Astrocyte (in vitro differentiated cells and primary cell): Measurements from ENCODE around the gene UBAC1. TPM values are rescaled to one million over a fixed set of nuclear protein-coding genes. Genes with fewer than 3 reads are reported as not detected.

ENCODE experiments used
- DNase-seq: peaks from one replicate; pipeline ENCODE4 v3.0.0-alpha.2; 2010; ENCODE audit warnings: low read depth
- FAIRE-seq: peaks from 2 replicates; lab custom pipeline; 2011; peaks lifted over from hg19 to GRCh38; lab: Jason Lieb, UNC
- H2AFZ ChIP-seq: 2 replicates; pipeline ENCODE4 v1.6.0; 2012; ENCODE audit warnings: low read depth, low read length, inconsistent platforms
- H3K27ac ChIP-seq: 2 replicates; pipeline ENCODE4 v1.5.1; 2011; ENCODE audit warnings: low read depth, low read length, inconsistent platforms
- H3K27me3 ChIP-seq: 2 replicates; pipeline ENCODE4 v1.6.0; 2011; ENCODE audit warnings: low read length, inconsistent platforms; ENCODE audit not compliant: insufficient read depth
- H3K36me3 ChIP-seq: 2 replicates; pipeline ENCODE4 v1.5.1; 2011; ENCODE audit warnings: low read length, inconsistent platforms; ENCODE audit not compliant: insufficient read depth
- H3K4me1 ChIP-seq: 2 replicates; pipeline ENCODE4 v1.5.1; 2011; ENCODE audit warnings: low read length, inconsistent platforms; ENCODE audit not compliant: insufficient read depth
- H3K4me2 ChIP-seq: 2 replicates; pipeline ENCODE4 v1.6.0; 2012; ENCODE audit warnings: low read length, inconsistent platforms
- H3K4me3 ChIP-seq: 2 replicates; pipeline ENCODE4 v1.5.1; 2011; ENCODE audit warnings: low read depth, mild to moderate bottlenecking, low read length, inconsistent platforms; ENCODE audit not compliant: insufficient read depth
- H3K79me2 ChIP-seq: 2 replicates; pipeline ENCODE4 v1.6.0; 2012; ENCODE audit warnings: mild to moderate bottlenecking, low read length, inconsistent platforms; ENCODE audit not compliant: insufficient read depth
- H3K9ac ChIP-seq: 2 replicates; pipeline ENCODE4 v1.6.0; 2012; ENCODE audit warnings: mild to moderate bottlenecking, low read length, inconsistent platforms
- H3K9me3 ChIP-seq: 2 replicates; pipeline ENCODE4 v1.5.1; 2012; ENCODE audit warnings: low read depth, mild to moderate bottlenecking, low read length, inconsistent platforms; ENCODE audit not compliant: insufficient read depth
- H4K20me1 ChIP-seq: 2 replicates; pipeline ENCODE4 v1.6.0; 2012; ENCODE audit warnings: low read length, inconsistent platforms; ENCODE audit not compliant: insufficient read depth
- H3K27ac Mint-ChIP-seq: one replicate; pipeline ENCODE4 v1.8.0; 2021; ENCODE audit warnings: mild to moderate bottlenecking, mixed read lengths; ENCODE audit not compliant: unreplicated experiment
- H3K27me3 Mint-ChIP-seq: one replicate; pipeline ENCODE4 v1.8.0; 2021; ENCODE audit warnings: low read depth, mixed read lengths; ENCODE audit not compliant: unreplicated experiment
- H3K36me3 Mint-ChIP-seq: one replicate; pipeline ENCODE4 v1.8.0; 2021; ENCODE audit warnings: low read depth, mixed read lengths; ENCODE audit not compliant: unreplicated experiment
- H3K4me1 Mint-ChIP-seq: one replicate; pipeline ENCODE4 v1.8.0; 2021; ENCODE audit warnings: low read depth, mixed read lengths; ENCODE audit not compliant: unreplicated experiment
- H3K4me3 Mint-ChIP-seq: one replicate; pipeline ENCODE4 v1.8.0; 2021; ENCODE audit warnings: mild to moderate bottlenecking, moderate library complexity, mixed read lengths; ENCODE audit not compliant: unreplicated experiment
- H3K9me3 Mint-ChIP-seq: one replicate; pipeline ENCODE4 v1.8.0; 2021; ENCODE audit warnings: mild to moderate bottlenecking, mixed read lengths; ENCODE audit not compliant: unreplicated experiment
- CTCF ChIP-seq: IDR thresholded peaks from 2 replicates; pipeline ENCODE4 v1.5.1; 2011; ENCODE audit warnings: low read depth, mild to moderate bottlenecking, inconsistent platforms, low read length, moderate library complexity; ENCODE audit not compliant: insufficient read depth
- EZH2 ChIP-seq: IDR thresholded peaks from 2 replicates; pipeline ENCODE4 v1.6.1; 2012; ENCODE audit warnings: mild to moderate bottlenecking, low read length, inconsistent platforms; ENCODE audit not compliant: insufficient read depth
- total RNA-seq: library from RNA; stranded (reverse); gene quantifications from 2 replicates; pipeline ENCODE4 v1.2.1, GENCODE V29; 2021

Gene UBAC1
- total RNA-seq, 1 donor from 2014 or later: 31.8 TPM

GRCh38 chr9:135926402-135927194, 34.6 kb downstream of the UBAC1 start:
- Histone ChIP-seq H3K4me2 (peak overlapping the region; percentile 58), H4K20me1 (peaks cover 17% of the 10 kb centered on the region), H2AFZ (no peak overlapping the region), H3K4me1 (peaks cover 16% of the 10 kb centered on the region), H3K4me3 (no peak overlapping the region), H3K27ac (no peak overlapping the region), H3K27me3 (no peaks in the 10 kb centered on the region), H3K9me3 (no peaks in the 10 kb centered on the region), H3K36me3 (no peaks in the 10 kb centered on the region), H3K79me2 (no peaks in the 10 kb centered on the region), H3K9ac (peak overlapping the region; percentile 18)
- DNase-seq (peak; percentile 82), FAIRE-seq (peak; percentile 5)
- H3K36me3 Mint-ChIP-seq: peaks cover 7% of the 10 kb centered on the region
- no peak overlapping the region for H3K27ac Mint-ChIP-seq
- H3K9me3 Mint-ChIP-seq: no peaks in the 10 kb centered on the region
- no peak for TF ChIP-seq CTCF
- no peak for TF ChIP-seq EZH2
- peaks cover 5% of the 10 kb centered on the region for H3K27me3 Mint-ChIP-seq
- H3K4me3 Mint-ChIP-seq: no peak overlapping the region
- H3K4me1 Mint-ChIP-seq: no peaks in the 10 kb centered on the region

DNA sequence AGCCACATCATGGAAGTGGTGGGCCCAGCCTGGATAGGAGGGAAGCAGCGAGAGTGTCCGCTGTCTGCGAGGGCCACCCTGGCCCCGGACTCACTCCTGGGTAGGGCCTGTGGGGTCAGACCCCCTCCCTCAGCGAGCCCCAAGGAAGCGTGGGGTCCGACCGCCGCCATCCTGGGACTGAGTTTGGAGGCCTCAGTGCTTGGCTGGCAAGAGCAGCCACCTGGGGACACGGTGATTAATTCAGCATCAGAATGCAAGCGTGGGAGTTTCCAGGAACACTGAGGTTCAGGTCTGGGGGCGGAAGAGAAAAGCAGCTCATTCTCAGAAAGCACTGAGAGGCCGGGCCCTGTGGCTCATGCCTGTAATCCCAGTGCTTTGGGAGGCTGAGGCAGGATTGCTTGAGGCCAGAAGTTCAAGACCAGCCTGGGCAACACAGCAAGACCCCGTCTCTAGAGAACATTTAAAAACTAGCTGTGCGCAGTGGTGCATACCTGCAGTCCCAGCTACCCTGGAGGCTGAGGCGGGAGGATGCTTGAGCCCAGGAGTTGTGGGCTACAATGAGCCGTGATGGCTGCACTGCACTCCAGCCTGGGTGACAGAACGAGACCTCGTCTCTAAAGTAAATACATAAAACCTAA, 35.6 kb downstream of the UBAC1 start:
- Histone ChIP-seq H3K9ac (no peak overlapping the region), H4K20me1 (peaks cover 17% of the 10 kb centered on the region), H3K36me3 (no peaks in the 10 kb centered on the region), H3K27me3 (no peaks in the 10 kb centered on the region), H3K27ac (no peak overlapping the region), H3K79me2 (no peaks in the 10 kb centered on the region), H3K4me3 (no peak overlapping the region), H3K9me3 (no peaks in the 10 kb centered on the region), H3K4me1 (peaks cover 16% of the 10 kb centered on the region), H2AFZ (no peak overlapping the region), H3K4me2 (no peak overlapping the region)
- Mint-ChIP-seq H3K4me3 (no peak overlapping the region), H3K27ac (no peak overlapping the region), H3K4me1 (no peaks in the 10 kb centered on the region), H3K27me3 (peaks cover 1% of the 10 kb centered on the region), H3K36me3 (peaks cover 3% of the 10 kb centered on the region), H3K9me3 (no peaks in the 10 kb centered on the region)
- TF ChIP-seq CTCF (no peak), EZH2 (no peak)
- no peak for FAIRE-seq
- DNase-seq: peak; percentile 64
